Left ventricle myocardium inferior (tissue), 1 donor: ENCODE data around the gene MAPK8IP2. TPM values are rescaled to one million over a fixed set of nuclear protein-coding genes. Genes with fewer than 3 reads are reported as not detected.

Experiments used
- DNase-seq: peaks from one replicate; pipeline ENCODE4 v3.0.0-alpha.2; 2020
- H3K27ac ChIP-seq: fragments of 200-600 bp; replicated peaks from 2 replicates; pipeline ENCODE4 v1.8.0; 2021
- H3K27me3 ChIP-seq: fragments of 200-600 bp; 2 replicates; pipeline ENCODE4 v1.8.0; 2021; ENCODE audit warnings: low read depth
- H3K36me3 ChIP-seq: fragments of 200-600 bp; 2 replicates; pipeline ENCODE4 v1.8.0; 2021
- H3K4me1 ChIP-seq: fragments of 200-600 bp; 2 replicates; pipeline ENCODE4 v1.8.0; 2021
- H3K4me3 ChIP-seq: fragments of 200-600 bp; 2 replicates; pipeline ENCODE4 v1.8.0; 2021; ENCODE audit warnings: mild to moderate bottlenecking, moderate library complexity
- H3K9me3 ChIP-seq: fragments of 200-600 bp; replicated peaks from 2 replicates; pipeline ENCODE4 v1.8.0; 2021
- CTCF ChIP-seq: fragments of 200-600 bp; IDR thresholded peaks from 2 replicates; pipeline ENCODE4 v1.8.0; 2021; ENCODE audit warnings: antibody characterized with exemption, mild to moderate bottlenecking, borderline replicate concordance
- intact Hi-C: fragments of 100-400 bp; cut with micrococcal nuclease; formaldehyde crosslinking; loops from one replicate; pipeline ENCODE4 v1.11.0; 2022
- total RNA-seq: library from RNA; stranded (reverse); fragmentation: NEBNext Ultra II Directional; extraction: Animal tissue kit (Norgen Biotek cat#: 25700); gene quantifications from one replicate; pipeline ENCODE4 v1.2.1, GENCODE V29; 2021
- donor health status: DM: no; HTN: yes; CAD: no; lungs with severe emphysema.

Gene MAPK8IP2
- total RNA-seq, 1 donor from 2014 or later = 0.33 TPM

GRCh38 chr22:50602338-50602700, 1.7 kb downstream of the MAPK8IP2 start:
- Histone ChIP-seq H3K27me3 (peaks cover 91% of the 10 kb centered on the region), H3K4me3 (no peak overlapping the region), H3K36me3 (no peaks in the 10 kb centered on the region), H3K27ac (no peak overlapping the region), H3K4me1 (peaks cover 17% of the 10 kb centered on the region), H3K9me3 (no peaks in the 10 kb centered on the region)
- DNase-seq = no peak
- intact Hi-C loops = no loop called here
- no peak for TF ChIP-seq CTCF

DNA sequence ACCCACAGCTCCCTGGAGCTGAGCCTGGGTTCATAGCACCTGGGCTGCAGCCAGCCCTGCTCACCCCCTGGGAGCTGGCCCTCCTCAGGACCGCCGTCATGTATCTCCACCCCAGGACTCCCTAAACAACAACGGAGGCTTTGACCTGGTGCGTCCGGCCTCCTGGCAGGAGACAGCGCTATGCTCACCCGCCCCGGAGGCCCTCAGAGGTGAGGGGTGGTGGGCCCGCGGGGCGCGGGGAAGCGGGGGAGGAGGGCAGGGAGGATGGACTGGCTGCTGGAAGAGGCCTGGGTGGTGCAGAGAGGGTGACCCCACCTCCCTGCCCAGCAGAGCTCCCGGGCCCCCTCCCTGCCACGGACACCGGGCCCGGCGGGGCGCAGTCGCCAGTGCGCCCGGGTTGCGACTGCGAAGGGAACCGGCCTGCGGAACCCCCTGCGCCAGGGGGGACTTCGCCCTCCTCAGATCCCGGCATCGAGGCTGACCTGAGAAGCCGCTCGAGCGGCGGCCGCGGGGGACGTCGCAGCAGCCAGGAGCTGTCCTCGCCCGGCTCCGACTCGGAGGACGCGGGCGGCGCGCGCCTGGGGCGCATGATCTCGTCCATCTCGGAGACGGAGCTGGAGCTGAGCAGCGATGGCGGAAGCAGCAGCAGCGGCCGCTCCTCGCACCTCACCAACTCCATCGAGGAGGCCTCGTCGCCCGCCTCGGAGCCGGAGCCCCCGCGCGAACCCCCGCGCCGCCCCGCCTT, 3.1 kb downstream of the MAPK8IP2 start:
- no peak for TF ChIP-seq CTCF
- DNase-seq = no peak
- Histone ChIP-seq H3K36me3 (no peaks in the 10 kb centered on the region), H3K4me1 (peaks cover 17% of the 10 kb centered on the region), H3K9me3 (no peaks in the 10 kb centered on the region), H3K4me3 (no peak overlapping the region), H3K27me3 (peaks cover 95% of the 10 kb centered on the region), H3K27ac (no peak overlapping the region)
- intact Hi-C loops = no loop called here

GRCh38 chr22:50604256-50605001, 3.8 kb downstream of the MAPK8IP2 start:
- no peak for DNase-seq
- Histone ChIP-seq H3K27me3 (peaks cover 91% of the 10 kb centered on the region), H3K27ac (no peak overlapping the region), H3K9me3 (no peaks in the 10 kb centered on the region), H3K4me1 (peaks cover 17% of the 10 kb centered on the region), H3K36me3 (no peaks in the 10 kb centered on the region), H3K4me3 (no peak overlapping the region)
- intact Hi-C loops = no loop called here
- no peak for TF ChIP-seq CTCF

DNA sequence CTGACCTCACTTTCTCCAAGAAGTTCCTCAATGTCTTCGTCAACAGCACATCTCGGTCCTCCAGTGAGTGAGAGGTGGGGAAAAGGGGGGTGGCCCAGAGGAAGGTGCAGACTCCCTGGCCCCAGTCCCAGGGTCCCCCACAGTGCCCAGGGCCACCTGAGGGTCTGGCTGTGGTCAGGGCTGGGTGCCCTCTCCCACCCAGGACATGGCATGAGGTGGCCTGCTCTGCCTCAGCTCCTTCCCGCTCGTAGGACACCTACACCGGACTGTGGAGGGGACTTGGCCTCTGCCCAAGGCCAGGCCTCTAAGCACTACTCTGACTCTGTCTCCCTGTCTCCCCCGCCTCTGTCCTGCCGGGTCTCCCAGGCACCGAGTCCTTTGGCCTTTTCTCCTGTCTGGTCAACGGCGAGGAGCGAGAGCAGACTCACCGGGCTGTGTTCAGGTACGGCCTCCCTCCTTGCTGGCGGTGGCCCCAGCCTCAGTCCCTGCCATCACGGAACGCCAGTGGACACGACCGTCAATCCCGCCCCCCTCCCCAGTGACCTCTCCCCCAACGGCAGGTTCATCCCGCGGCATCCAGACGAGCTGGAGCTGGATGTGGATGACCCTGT, 4.5 kb downstream of the MAPK8IP2 start:
- no peak for DNase-seq
- intact Hi-C loops = no loop called here
- H3K27me3 ChIP-seq = peaks cover 91% of the 10 kb centered on the region
- TF ChIP-seq CTCF = no peak
- no peak overlapping the region for H3K27ac ChIP-seq
- no peaks in the 10 kb centered on the region for H3K9me3 ChIP-seq
- no peaks in the 10 kb centered on the region for H3K36me3 ChIP-seq
- no peak overlapping the region for H3K4me3 ChIP-seq
- peaks cover 15% of the 10 kb centered on the region for H3K4me1 ChIP-seq

DNA sequence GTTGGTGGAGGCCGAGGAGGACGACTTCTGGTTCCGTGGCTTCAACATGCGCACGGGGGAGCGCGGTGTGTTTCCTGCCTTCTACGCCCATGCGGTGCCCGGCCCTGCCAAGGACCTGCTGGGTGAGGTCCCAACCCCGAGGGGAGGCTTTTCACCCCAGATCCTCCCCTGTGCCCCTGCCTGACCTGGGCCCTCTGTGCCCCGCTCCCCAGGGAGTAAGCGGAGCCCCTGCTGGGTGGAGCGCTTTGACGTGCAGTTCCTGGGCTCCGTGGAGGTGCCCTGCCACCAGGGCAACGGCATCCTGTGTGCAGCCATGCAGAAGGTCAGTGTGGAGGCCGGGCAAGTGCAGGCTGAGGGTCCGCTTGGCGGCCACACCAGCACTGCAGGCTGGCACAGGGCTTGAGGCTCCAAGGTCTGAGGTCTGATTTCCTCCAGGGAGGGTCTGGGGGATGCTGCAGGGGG, 5.1 kb downstream of the MAPK8IP2 start:
- Histone ChIP-seq H3K4me3 (no peak overlapping the region), H3K9me3 (no peaks in the 10 kb centered on the region), H3K36me3 (no peaks in the 10 kb centered on the region), H3K27ac (no peak overlapping the region), H3K27me3 (peaks cover 91% of the 10 kb centered on the region), H3K4me1 (peaks cover 12% of the 10 kb centered on the region)
- no peak for DNase-seq
- intact Hi-C loops = no loop called here
- TF ChIP-seq CTCF = no peak
